ENCODE measurements around the gene NETO1. TPM values are rescaled to one million over a fixed set of nuclear protein-coding genes. Genes with fewer than 3 reads are reported as not detected.
A peak's percentile ranks its signal among the peaks of the same experiment; 100 is the strongest.

Gene NETO1
- total RNA-seq, 1 experiment from 2014 or later, result 0.82 TPM

DNA sequence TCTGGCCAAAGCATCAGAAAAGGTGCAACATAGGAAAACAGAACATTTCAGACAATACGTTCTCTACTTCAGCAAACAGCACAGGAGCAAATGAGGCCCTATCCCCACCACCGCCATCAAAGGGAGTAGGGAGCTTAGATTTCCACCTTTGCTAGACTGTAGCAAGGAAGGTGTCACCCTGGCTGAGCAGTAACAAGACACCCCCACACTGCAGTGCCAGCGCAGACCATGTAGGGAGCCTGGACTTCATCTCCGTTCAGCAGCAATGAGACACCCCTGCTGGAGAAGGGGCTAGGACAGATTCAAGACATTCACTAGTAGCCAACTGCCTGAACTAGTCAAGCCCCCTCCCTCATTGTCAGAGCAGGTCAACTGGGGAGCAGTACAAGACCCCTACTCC lies 163.6 kb downstream of the NETO1 start:
- Mint-ChIP-seq H3K4me1 (ENCODE audit: insufficient read depth, unreplicated experiment) (no peaks in the 10 kb centered on the region), H3K9me3 (ENCODE audit: unreplicated experiment) (no peaks in the 10 kb centered on the region), H3K36me3 (ENCODE audit: insufficient read depth, unreplicated experiment) (no peaks in the 10 kb centered on the region), H3K27ac (ENCODE audit: low read depth, unreplicated experiment) (no peak overlapping the region), H3K4me3 (ENCODE audit: unreplicated experiment) (no peak overlapping the region), H3K27me3 (ENCODE audit: insufficient read depth, unreplicated experiment) (no peaks in the 10 kb centered on the region)
- ChIA-PET CTCF (interaction anchor here (1.0 kb wide), 1 partner anchor 16 kb away, joined by 3 read pairs; no protein-coding TSS in a partner anchor), POLR2A (no interaction called here)
- BruUV-seq (replicated peaks), result no TSS peak
- TF ChIP-seq, protein P1, sequence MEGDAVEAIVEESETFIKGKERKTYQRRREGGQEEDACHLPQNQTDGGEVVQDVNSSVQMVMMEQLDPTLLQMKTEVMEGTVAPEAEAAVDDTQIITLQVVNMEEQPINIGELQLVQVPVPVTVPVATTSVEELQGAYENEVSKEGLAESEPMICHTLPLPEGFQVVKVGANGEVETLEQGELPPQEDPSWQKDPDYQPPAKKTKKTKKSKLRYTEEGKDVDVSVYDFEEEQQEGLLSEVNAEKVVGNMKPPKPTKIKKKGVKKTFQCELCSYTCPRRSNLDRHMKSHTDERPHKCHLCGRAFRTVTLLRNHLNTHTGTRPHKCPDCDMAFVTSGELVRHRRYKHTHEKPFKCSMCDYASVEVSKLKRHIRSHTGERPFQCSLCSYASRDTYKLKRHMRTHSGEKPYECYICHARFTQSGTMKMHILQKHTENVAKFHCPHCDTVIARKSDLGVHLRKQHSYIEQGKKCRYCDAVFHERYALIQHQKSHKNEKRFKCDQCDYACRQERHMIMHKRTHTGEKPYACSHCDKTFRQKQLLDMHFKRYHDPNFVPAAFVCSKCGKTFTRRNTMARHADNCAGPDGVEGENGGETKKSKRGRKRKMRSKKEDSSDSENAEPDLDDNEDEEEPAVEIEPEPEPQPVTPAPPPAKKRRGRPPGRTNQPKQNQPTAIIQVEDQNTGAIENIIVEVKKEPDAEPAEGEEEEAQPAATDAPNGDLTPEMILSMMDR (IDR thresholded peaks at IDR 0.05; ENCODE audit: unreplicated experiment), result no peak
- intact Hi-C loops (cut with micrococcal nuclease), result loop anchor here (2.0 kb wide), 1 partner anchor 1639 kb away; no protein-coding TSS in a partner anchor
- DNase-seq (ENCODE audit: unreplicated experiment), result no peak

GRCh38 chr18:72700961-72701710 lies 166.7 kb downstream of the NETO1 start:
- no peak overlapping the region for H3K4me3 Mint-ChIP-seq (ENCODE audit: unreplicated experiment)
- no peaks in the 10 kb centered on the region for H3K9me3 Mint-ChIP-seq (ENCODE audit: unreplicated experiment)
- no peaks in the 10 kb centered on the region for H3K27me3 Mint-ChIP-seq (ENCODE audit: insufficient read depth, unreplicated experiment)
- CTCF ChIA-PET, result interaction anchor here (0.5 to 1.5 kb wide), 20 partner anchors 9 to 1988 kb away, joined by 3 to 7 read pairs (median 3); no protein-coding TSS in a partner anchor
- peaks cover 5% of the 10 kb centered on the region for H3K36me3 Mint-ChIP-seq (ENCODE audit: insufficient read depth, unreplicated experiment)
- TF ChIP-seq, protein P1 (IDR thresholded peaks at IDR 0.05; ENCODE audit: unreplicated experiment), result peak; percentile 61
- peak; percentile 40 for DNase-seq (ENCODE audit: unreplicated experiment)
- H3K4me1 Mint-ChIP-seq (ENCODE audit: insufficient read depth, unreplicated experiment), result no peaks in the 10 kb centered on the region
- no peak overlapping the region for H3K27ac Mint-ChIP-seq (ENCODE audit: low read depth, unreplicated experiment)
- intact Hi-C loops (cut with micrococcal nuclease), result loop anchor here (1.0 to 2.0 kb wide), 5 partner anchors 61 to 1852 kb away; no protein-coding TSS in a partner anchor
- POLR2A ChIA-PET, result interaction anchor here (0.6 to 0.7 kb wide), 2 partner anchors 15 to 1762 kb away, joined by 3 read pairs; no protein-coding TSS in a partner anchor
- no TSS peak for BruUV-seq (replicated peaks)

DNA sequence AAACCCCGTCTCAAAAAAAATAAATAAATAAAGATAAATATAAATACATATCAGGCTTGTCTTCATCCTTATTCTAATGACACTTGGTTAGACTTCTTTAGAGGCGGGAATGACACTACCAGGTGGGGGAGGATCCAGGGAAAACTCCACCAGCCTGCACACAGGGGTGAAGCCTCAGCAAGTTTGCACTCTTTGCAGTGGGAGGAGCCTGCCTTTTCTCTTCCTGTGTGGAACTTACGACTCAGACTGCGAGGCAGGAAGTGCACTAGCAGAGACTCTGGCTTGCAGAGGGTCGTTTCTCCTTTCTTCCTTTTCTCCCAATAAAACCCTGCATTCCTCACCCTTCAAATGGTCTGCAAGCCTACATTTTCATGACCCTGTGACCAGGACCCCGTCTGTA lies 170.1 kb downstream of the NETO1 start:
- intact Hi-C loops (cut with micrococcal nuclease), result no loop called here
- DNase-seq (ENCODE audit: unreplicated experiment), result no peak
- no TSS peak for BruUV-seq (replicated peaks)
- H3K4me3 Mint-ChIP-seq (ENCODE audit: unreplicated experiment), result no peak overlapping the region
- H3K27me3 Mint-ChIP-seq (ENCODE audit: insufficient read depth, unreplicated experiment), result no peaks in the 10 kb centered on the region
- no peaks in the 10 kb centered on the region for H3K9me3 Mint-ChIP-seq (ENCODE audit: unreplicated experiment)
- no peak overlapping the region for H3K27ac Mint-ChIP-seq (ENCODE audit: low read depth, unreplicated experiment)
- TF ChIP-seq, protein P1 (IDR thresholded peaks at IDR 0.05; ENCODE audit: unreplicated experiment), result no peak
- ChIA-PET CTCF (interaction anchor here (0.6 to 0.8 kb wide), 3 partner anchors 1416 to 1644 kb away, joined by 3 to 5 read pairs (median 4); no protein-coding TSS in a partner anchor), POLR2A (no interaction called here)
- H3K36me3 Mint-ChIP-seq (ENCODE audit: insufficient read depth, unreplicated experiment), result peaks cover 5% of the 10 kb centered on the region
- no peaks in the 10 kb centered on the region for H3K4me1 Mint-ChIP-seq (ENCODE audit: insufficient read depth, unreplicated experiment)

- TF ChIP-seq, protein P1 (IDR thresholded peaks at IDR 0.05; ENCODE audit: unreplicated experiment), result no peak
- H3K27me3 Mint-ChIP-seq (ENCODE audit: insufficient read depth, unreplicated experiment), result no peaks in the 10 kb centered on the region
- BruUV-seq (replicated peaks), result no TSS peak
- ChIA-PET POLR2A (no interaction called here), CTCF (interaction anchor here (0.6 to 1.5 kb wide), 2 partner anchors 443 to 989 kb away, joined by 3 to 5 read pairs; no protein-coding TSS in a partner anchor)
- no peaks in the 10 kb centered on the region for H3K9me3 Mint-ChIP-seq (ENCODE audit: unreplicated experiment)
- H3K36me3 Mint-ChIP-seq (ENCODE audit: insufficient read depth, unreplicated experiment), result no peaks in the 10 kb centered on the region
- DNase-seq (ENCODE audit: unreplicated experiment), result no peak
- H3K27ac Mint-ChIP-seq (ENCODE audit: low read depth, unreplicated experiment), result no peak overlapping the region
- peak overlapping the region; percentile 38 for H3K4me3 Mint-ChIP-seq (ENCODE audit: unreplicated experiment)
- intact Hi-C loops (cut with micrococcal nuclease), result no loop called here
- no peaks in the 10 kb centered on the region for H3K4me1 Mint-ChIP-seq (ENCODE audit: insufficient read depth, unreplicated experiment)
Measured at GRCh38 chr18:72692595-72692994, 175.2 kb downstream of the NETO1 start.

Small RNAs within 50 kb of the gene (microRNA-seq; reads per million reads assigned to microRNA genes)
- gene MIR548AV, result not detected
